HG03460 (cell line): ENCODE results near the gene PDE2A.
"Not testable (repeated sequence)": the region's sequence is repeated elsewhere in the genome, so short reads cannot be mapped to it uniquely, and the experiment has no call there.

Experiments
- ATAC-seq: cut with Tn5 transposase; IDR thresholded peaks from one replicate; pipeline ENCODE4 v1.9.1; 2021; ENCODE audit not compliant: unreplicated experiment

The PDE2A gene

GRCh38 chr11:72578991-72579815, 95.0 kb downstream of the PDE2A start:
- no peak for ATAC-seq

- ATAC-seq = no peak
These were observed 95.7 kb downstream of the PDE2A start for GRCh38 chr11:72578566-72578965.

GRCh38 chr11:72578051-72578450, 96.2 kb downstream of the PDE2A start:
- ATAC-seq = no peak

- no peak for ATAC-seq
These were observed 96.9 kb downstream of the PDE2A start for GRCh38 chr11:72577271-72577721.

GRCh38 chr11:72576661-72577060, 97.6 kb downstream of the PDE2A start:
- no peak for ATAC-seq

- ATAC-seq = no peak
These were observed 98.0 kb downstream of the PDE2A start for GRCh38 chr11:72576243-72576595.

GRCh38 chr11:72575533-72576242, 98.5 kb downstream of the PDE2A start:
- ATAC-seq = no peak

GRCh38 chr11:72574548-72575460, 99.4 kb downstream of the PDE2A start:
- no peak for ATAC-seq

GRCh38 chr11:72573855-72574445, 100.3 kb downstream of the PDE2A start:
- no peak for ATAC-seq

- ATAC-seq = no peak
These were observed 101.0 kb downstream of the PDE2A start for GRCh38 chr11:72573072-72573854.

GRCh38 chr11:72572540-72572939, 101.7 kb downstream of the PDE2A start:
- ATAC-seq = not testable (repeated sequence)

- ATAC-seq = no peak
These were observed 103.1 kb downstream of the PDE2A start for GRCh38 chr11:72570893-72571661.

GRCh38 chr11:72569966-72570892, 104.0 kb downstream of the PDE2A start:
- ATAC-seq = no peak

GRCh38 chr11:72568861-72569260, 105.4 kb downstream of the PDE2A start:
- no peak for ATAC-seq

- ATAC-seq = no peak
These were observed 111.8 kb downstream of the PDE2A start for GRCh38 chr11:72562431-72562830.

GRCh38 chr11:72561856-72562255, 112.4 kb downstream of the PDE2A start:
- ATAC-seq = no peak

GRCh38 chr11:72560864-72561263, 113.4 kb downstream of the PDE2A start:
- ATAC-seq = not testable (repeated sequence)

GRCh38 chr11:72556433-72556832, 117.8 kb downstream of the PDE2A start:
- no peak for ATAC-seq
